Mammary epithelial cell (primary cell): ENCODE data around the gene CCDC57.

Source experiments
- EZH2 ChIP-seq: IDR thresholded peaks from 2 replicates; pipeline ENCODE4 v1.6.1; 2012; ENCODE audit warnings: low read length, inconsistent platforms, borderline replicate concordance
- TF ChIP-seq, protein P1 (sequence below), 2 donors: IDR thresholded peaks in 1 of 2; conservative IDR thresholded peaks in 1 of 2; 2 replicates each; pipeline ENCODE4 v1.5.1; 2011 to 2012; ENCODE audit warnings: inconsistent platforms in 2 of 2, low read length in 2 of 2, mild to moderate bottlenecking in 2 of 2, control low read depth in 1 of 2, low read depth in 1 of 2; ENCODE audit not compliant: insufficient read depth in 1 of 2; ENCODE audit errors: extremely low read depth in 1 of 2

DNA sequence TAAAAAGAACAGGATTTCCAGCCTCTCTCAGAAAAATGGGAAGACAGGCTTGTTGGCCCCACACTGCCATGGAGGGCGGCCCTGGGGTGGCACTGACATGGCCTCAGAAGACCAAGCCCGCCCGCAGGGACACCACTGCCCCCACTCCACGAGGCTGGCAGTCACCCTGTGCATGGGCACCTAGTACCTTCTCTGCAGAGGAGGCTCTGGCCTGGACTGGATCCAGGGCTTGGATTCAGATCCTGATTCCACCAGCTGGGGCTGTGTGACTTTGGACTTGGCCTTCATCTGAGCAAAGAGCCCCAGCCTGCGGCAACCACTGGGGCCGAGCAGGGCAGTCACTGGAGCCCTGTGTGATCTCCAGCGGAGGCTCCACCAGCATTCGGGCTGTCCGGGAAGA lies 97.8 kb downstream of the CCDC57 start:
- TF ChIP-seq EZH2: no peak
- TF ChIP-seq, protein P1, sequence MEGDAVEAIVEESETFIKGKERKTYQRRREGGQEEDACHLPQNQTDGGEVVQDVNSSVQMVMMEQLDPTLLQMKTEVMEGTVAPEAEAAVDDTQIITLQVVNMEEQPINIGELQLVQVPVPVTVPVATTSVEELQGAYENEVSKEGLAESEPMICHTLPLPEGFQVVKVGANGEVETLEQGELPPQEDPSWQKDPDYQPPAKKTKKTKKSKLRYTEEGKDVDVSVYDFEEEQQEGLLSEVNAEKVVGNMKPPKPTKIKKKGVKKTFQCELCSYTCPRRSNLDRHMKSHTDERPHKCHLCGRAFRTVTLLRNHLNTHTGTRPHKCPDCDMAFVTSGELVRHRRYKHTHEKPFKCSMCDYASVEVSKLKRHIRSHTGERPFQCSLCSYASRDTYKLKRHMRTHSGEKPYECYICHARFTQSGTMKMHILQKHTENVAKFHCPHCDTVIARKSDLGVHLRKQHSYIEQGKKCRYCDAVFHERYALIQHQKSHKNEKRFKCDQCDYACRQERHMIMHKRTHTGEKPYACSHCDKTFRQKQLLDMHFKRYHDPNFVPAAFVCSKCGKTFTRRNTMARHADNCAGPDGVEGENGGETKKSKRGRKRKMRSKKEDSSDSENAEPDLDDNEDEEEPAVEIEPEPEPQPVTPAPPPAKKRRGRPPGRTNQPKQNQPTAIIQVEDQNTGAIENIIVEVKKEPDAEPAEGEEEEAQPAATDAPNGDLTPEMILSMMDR (conservative IDR thresholded peaks at IDR 0.05 in 1 of 2, IDR thresholded peaks at IDR 0.05 in 1 of 2; ENCODE audit: extremely low read depth in 1 of 2, insufficient read depth in 1 of 2, low read depth in 1 of 2, low read length in 2 of 2): no peak
